GM10248 (cell line): ENCODE measurements around the gene PBXIP1.

Source experiments
- CTCF ChIA-PET: fragments of 300-600 bp; sonication (Branson Sonifier 250); formaldehyde crosslinking; extraction: SDS; loops from one replicate; lab custom pipeline; 2021; ENCODE audit warnings: antibody characterized with exemption; lab: Yijun Ruan, JAX
- POLR2A ChIA-PET: fragments of 350-650 bp; sonication (Branson Sonifier 250); formaldehyde crosslinking; extraction: SDS; loops from one replicate; lab custom pipeline; 2020; ENCODE audit warnings: antibody characterized with exemption; lab: Yijun Ruan, JAX
- DNase-seq: peaks from one replicate; pipeline ENCODE4 v3.0.0; 2012; ENCODE audit errors: extremely low spot score
- CTCF ChIP-seq: IDR thresholded peaks from 2 replicates; pipeline ENCODE4 v1.5.1; 2012; ENCODE audit warnings: mild to moderate bottlenecking, low read depth; ENCODE audit errors: extremely low read depth, missing control alignments, control extremely low read depth

Gene PBXIP1

GRCh38 chr1:154954541-154954940 is 1.4 kb downstream of the PBXIP1 start:
- no peak for DNase-seq
- ChIA-PET POLR2A (interaction anchor here (1.0 to 1.4 kb wide), 3 partner anchors 10 to 395 kb away, joined by 3 to 10 read pairs (median 3); no protein-coding TSS in a partner anchor), CTCF (interaction anchor here (0.8 to 5.2 kb wide), 11 partner anchors 15 to 285 kb away, joined by 3 to 22 read pairs (median 5); partner anchors contain the start of genes FLAD1 and SHC1)
- TF ChIP-seq CTCF, result no peak

- no peak for TF ChIP-seq CTCF
- POLR2A ChIA-PET, result interaction anchor here (1.1 to 2.7 kb wide), 2 partner anchors 9 to 17 kb away, joined by 5 to 9 read pairs; partner anchors contain the start of gene PMVK
- CTCF ChIA-PET, result interaction anchor here (1.1 to 5.2 kb wide), 5 partner anchors 20 to 64 kb away, joined by 3 to 22 read pairs (median 4); no protein-coding TSS in a partner anchor
- DNase-seq, result no peak
Measured at GRCh38 chr1:154953611-154954038, 2.3 kb downstream of the PBXIP1 start.

- no peak for DNase-seq
- ChIA-PET CTCF (interaction anchor here (0.8 to 1.5 kb wide), 6 partner anchors 27 to 406 kb away, joined by 3 to 5 read pairs (median 4); no protein-coding TSS in a partner anchor), POLR2A (interaction anchor here (0.6 to 2.7 kb wide), 5 partner anchors 8 to 1137 kb away, joined by 3 to 9 read pairs (median 5); partner anchors contain the start of genes PMVK and SHC1)
- TF ChIP-seq CTCF, result no peak
Measured at GRCh38 chr1:154952664-154953063, 3.2 kb downstream of the PBXIP1 start.

GRCh38 chr1:154951901-154952657 is 3.8 kb downstream of the PBXIP1 start:
- DNase-seq, result peak; percentile 59
- ChIA-PET POLR2A (interaction anchor here (0.6 to 2.7 kb wide), 4 partner anchors 14 to 1137 kb away, joined by 3 to 9 read pairs (median 6); partner anchors contain the start of genes PMVK and SHC1), CTCF (interaction anchor here (0.8 to 3.5 kb wide), 7 partner anchors 9 to 405 kb away, joined by 3 to 17 read pairs (median 4); partner anchors contain the start of gene PYGO2)
- TF ChIP-seq CTCF, result no peak

- CTCF ChIA-PET, result interaction anchor here (1.1 to 1.7 kb wide), 4 partner anchors 12 to 279 kb away, joined by 3 to 7 read pairs (median 5); partner anchors contain the start of genes PMVK and PYGO2
- TF ChIP-seq CTCF, result no peak
- no peak for DNase-seq
- POLR2A ChIA-PET, result interaction anchor here (0.5 to 1.4 kb wide), 3 partner anchors 12 to 1291 kb away, joined by 3 to 5 read pairs (median 3); partner anchors contain the start of gene PMVK
Measured at GRCh38 chr1:154948079-154948478, 7.8 kb downstream of the PBXIP1 start.
